B cell (primary cell): ENCODE data around the gene TNFRSF19.

Experiments used
- CTCF ChIP-seq: fragments of 200-600 bp; IDR thresholded peaks from one replicate; pipeline ENCODE4 v1.8.0; 2022; ENCODE audit warnings: antibody characterized with exemption, mild to moderate bottlenecking
- EZH2 ChIP-seq: IDR thresholded peaks from 2 replicates; pipeline ENCODE4 v1.6.1; 2012; ENCODE audit warnings: borderline replicate concordance, low read depth, mild to moderate bottlenecking, moderate library complexity, low read length; ENCODE audit not compliant: insufficient read depth, poor library complexity, severe bottlenecking

GRCh38 chr13:23701636-23702035, 131.4 kb downstream of the TNFRSF19 start:
- no peak for TF ChIP-seq CTCF
- no peak for TF ChIP-seq EZH2
